Measurements from ENCODE around the gene CHAC1.

Gene CHAC1

DNA sequence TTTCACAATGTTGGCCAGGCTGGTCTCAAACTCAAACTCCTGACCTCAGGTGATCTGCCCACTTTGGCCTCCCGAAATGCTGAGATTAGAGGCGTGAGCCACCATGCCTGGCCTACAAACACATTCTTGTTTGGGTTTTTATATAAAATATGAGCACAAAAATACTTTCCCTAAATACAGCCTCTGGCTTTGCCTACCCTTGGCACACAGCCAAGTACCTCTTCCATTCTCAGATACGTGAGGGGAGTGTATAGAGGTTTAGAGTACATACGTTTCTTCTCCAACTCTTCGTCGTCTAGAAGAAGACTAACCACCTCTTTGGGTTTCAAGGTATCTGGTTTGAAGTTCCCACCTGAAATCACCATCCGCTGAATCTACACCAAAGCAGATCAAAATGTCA is 33.5 kb downstream of the CHAC1 start:
- Mint-ChIP-seq H3K27me3 (ENCODE audit: low read depth) (no peaks in the 10 kb centered on the region), H3K36me3 (ENCODE audit: low read depth) (peaks cover 57% of the 10 kb centered on the region), H3K4me3 (no peak overlapping the region), H3K4me1 (ENCODE audit: low read depth) (peaks cover 6% of the 10 kb centered on the region), H3K27ac (no peak overlapping the region), H3K9me3 (no peaks in the 10 kb centered on the region)
- no peak for DNase-seq (ENCODE audit: low spot score)

DNA sequence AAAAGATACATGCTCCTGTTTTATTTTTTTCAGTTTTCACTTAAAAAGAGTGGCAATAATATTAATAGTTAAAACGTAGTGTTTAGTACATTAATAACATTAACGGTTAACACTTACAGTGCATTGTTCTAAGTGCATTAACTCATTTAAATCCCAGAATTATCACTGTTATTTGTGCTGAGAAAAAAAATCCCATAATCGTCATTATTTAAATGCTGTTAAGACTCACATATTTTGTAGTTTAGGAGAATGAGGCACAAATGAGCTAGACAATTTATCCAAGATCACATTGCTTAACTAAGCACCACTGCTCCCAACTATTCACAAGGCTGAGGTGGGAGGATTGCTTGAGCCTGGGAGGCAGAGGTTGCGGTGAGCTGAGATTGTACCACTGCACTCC is 34.9 kb downstream of the CHAC1 start:
- no peak overlapping the region for H3K27ac Mint-ChIP-seq
- peaks cover 53% of the 10 kb centered on the region for H3K36me3 Mint-ChIP-seq (ENCODE audit: low read depth)
- H3K4me1 Mint-ChIP-seq (ENCODE audit: low read depth) = peaks cover 6% of the 10 kb centered on the region
- no peaks in the 10 kb centered on the region for H3K9me3 Mint-ChIP-seq
- H3K27me3 Mint-ChIP-seq (ENCODE audit: low read depth) = no peaks in the 10 kb centered on the region
- no peak for DNase-seq (ENCODE audit: low spot score)
- H3K4me3 Mint-ChIP-seq = no peak overlapping the region

- Mint-ChIP-seq H3K27me3 (ENCODE audit: low read depth) (no peaks in the 10 kb centered on the region), H3K9me3 (no peaks in the 10 kb centered on the region), H3K36me3 (ENCODE audit: low read depth) (peaks cover 43% of the 10 kb centered on the region), H3K4me3 (no peak overlapping the region), H3K4me1 (ENCODE audit: low read depth) (peaks cover 6% of the 10 kb centered on the region), H3K27ac (no peak overlapping the region)
- no peak for DNase-seq (ENCODE audit: low spot score)
Measured at GRCh38 chr15:40990080-40990479, 36.8 kb downstream of the CHAC1 start.

- Mint-ChIP-seq H3K4me1 (ENCODE audit: low read depth) (peaks cover 10% of the 10 kb centered on the region), H3K9me3 (no peaks in the 10 kb centered on the region), H3K4me3 (no peak overlapping the region), H3K27ac (no peak overlapping the region), H3K27me3 (ENCODE audit: low read depth) (no peaks in the 10 kb centered on the region), H3K36me3 (ENCODE audit: low read depth) (peaks cover 44% of the 10 kb centered on the region)
- DNase-seq (ENCODE audit: low spot score) = peak; percentile 14
Measured at GRCh38 chr15:40990789-40991188, 37.5 kb downstream of the CHAC1 start.

DNA sequence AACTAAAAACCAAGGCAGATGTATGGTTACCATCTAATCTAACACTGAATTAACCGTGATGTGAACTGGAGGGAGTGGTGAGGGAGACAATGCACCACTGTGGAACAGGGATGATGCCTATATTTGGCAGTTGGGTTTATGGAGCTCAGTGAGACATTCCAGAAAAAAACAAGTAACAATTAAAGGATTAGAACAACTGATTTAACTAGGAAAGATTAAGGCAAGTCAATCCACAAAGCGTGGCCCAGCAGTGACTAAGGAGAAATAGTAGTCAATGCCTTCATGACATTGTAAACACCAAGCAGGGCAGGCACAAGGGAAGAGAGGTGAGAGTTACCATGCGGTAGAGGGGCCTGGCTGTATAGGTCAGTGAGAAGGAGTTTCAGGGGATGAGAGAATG is 38.1 kb downstream of the CHAC1 start:
- no peaks in the 10 kb centered on the region for H3K9me3 Mint-ChIP-seq
- H3K4me3 Mint-ChIP-seq = no peak overlapping the region
- H3K4me1 Mint-ChIP-seq (ENCODE audit: low read depth) = peaks cover 12% of the 10 kb centered on the region
- H3K27me3 Mint-ChIP-seq (ENCODE audit: low read depth) = no peaks in the 10 kb centered on the region
- no peak overlapping the region for H3K27ac Mint-ChIP-seq
- DNase-seq (ENCODE audit: low spot score) = no peak
- H3K36me3 Mint-ChIP-seq (ENCODE audit: low read depth) = peaks cover 44% of the 10 kb centered on the region

DNA sequence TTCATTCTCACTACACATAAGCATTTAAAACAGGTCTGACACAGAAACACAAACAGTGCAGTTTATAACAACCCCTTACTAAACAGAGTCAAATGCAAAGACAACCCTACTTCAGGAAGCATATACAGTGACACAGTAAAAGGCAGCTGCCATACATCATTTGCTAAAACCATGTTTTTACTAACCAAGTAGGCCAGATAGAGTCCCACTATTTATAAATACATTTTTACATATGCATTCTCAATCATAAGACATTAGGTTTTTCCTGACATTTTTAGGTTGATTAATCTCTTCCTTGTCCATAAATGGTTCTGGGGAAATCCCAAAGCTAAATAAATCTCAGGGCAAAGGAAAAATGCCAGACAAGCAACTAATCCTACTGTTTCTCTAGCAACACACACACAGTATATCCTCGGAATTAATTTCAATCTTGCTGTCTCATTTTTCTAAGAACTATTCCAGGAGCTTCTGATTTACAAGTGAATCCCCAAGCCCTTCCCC is 39.0 kb downstream of the CHAC1 start:
- no peak overlapping the region for H3K27ac Mint-ChIP-seq
- no peaks in the 10 kb centered on the region for H3K27me3 Mint-ChIP-seq (ENCODE audit: low read depth)
- peaks cover 42% of the 10 kb centered on the region for H3K36me3 Mint-ChIP-seq (ENCODE audit: low read depth)
- H3K9me3 Mint-ChIP-seq = no peaks in the 10 kb centered on the region
- peaks cover 12% of the 10 kb centered on the region for H3K4me1 Mint-ChIP-seq (ENCODE audit: low read depth)
- H3K4me3 Mint-ChIP-seq = no peak overlapping the region
- DNase-seq (ENCODE audit: low spot score) = no peak

- peaks cover 12% of the 10 kb centered on the region for H3K4me1 Mint-ChIP-seq (ENCODE audit: low read depth)
- H3K4me3 Mint-ChIP-seq = no peak overlapping the region
- no peak overlapping the region for H3K27ac Mint-ChIP-seq
- no peaks in the 10 kb centered on the region for H3K27me3 Mint-ChIP-seq (ENCODE audit: low read depth)
- no peaks in the 10 kb centered on the region for H3K9me3 Mint-ChIP-seq
- DNase-seq (ENCODE audit: low spot score) = no peak
- peaks cover 39% of the 10 kb centered on the region for H3K36me3 Mint-ChIP-seq (ENCODE audit: low read depth)
Measured at GRCh38 chr15:40992825-40993224, 39.6 kb downstream of the CHAC1 start.

GRCh38 chr15:40995656-40996055 is 42.4 kb downstream of the CHAC1 start:
- DNase-seq (ENCODE audit: low spot score) = peak; percentile 8
- Mint-ChIP-seq H3K27ac (peak overlapping the region; percentile 13), H3K36me3 (ENCODE audit: low read depth) (peaks cover 38% of the 10 kb centered on the region)

GRCh38 chr15:40999190-40999589 is 45.9 kb downstream of the CHAC1 start:
- Mint-ChIP-seq H3K4me1 (ENCODE audit: low read depth) (peaks cover 6% of the 10 kb centered on the region), H3K9me3 (no peaks in the 10 kb centered on the region), H3K27ac (no peak overlapping the region), H3K36me3 (ENCODE audit: low read depth) (peaks cover 33% of the 10 kb centered on the region), H3K4me3 (no peak overlapping the region), H3K27me3 (ENCODE audit: low read depth) (no peaks in the 10 kb centered on the region)
- no peak for DNase-seq (ENCODE audit: low spot score)

More at GRCh38 chr15:40995656-40996055, 42.4 kb downstream of the CHAC1 start:
- Mint-ChIP-seq H3K27me3 (ENCODE audit: low read depth) (no peaks in the 10 kb centered on the region), H3K9me3 (no peaks in the 10 kb centered on the region), H3K4me3 (no peak overlapping the region), H3K4me1 (ENCODE audit: low read depth) (peaks cover 10% of the 10 kb centered on the region)

- peaks cover 39% of the 10 kb centered on the region for H3K36me3 Mint-ChIP-seq (ENCODE audit: low read depth)
- no peak overlapping the region for H3K27ac Mint-ChIP-seq
- no peak overlapping the region for H3K4me3 Mint-ChIP-seq
- no peaks in the 10 kb centered on the region for H3K27me3 Mint-ChIP-seq (ENCODE audit: low read depth)
- H3K9me3 Mint-ChIP-seq = no peaks in the 10 kb centered on the region
- no peaks in the 10 kb centered on the region for H3K4me1 Mint-ChIP-seq (ENCODE audit: low read depth)
- DNase-seq (ENCODE audit: low spot score) = no peak
Measured at GRCh38 chr15:41001524-41002214, 48.4 kb downstream of the CHAC1 start.

GRCh38 chr15:41004490-41004889 is 51.2 kb downstream of the CHAC1 start:
- no peaks in the 10 kb centered on the region for H3K27me3 Mint-ChIP-seq (ENCODE audit: low read depth)
- no peak overlapping the region for H3K4me3 Mint-ChIP-seq
- H3K27ac Mint-ChIP-seq = no peak overlapping the region
- H3K36me3 Mint-ChIP-seq (ENCODE audit: low read depth) = peaks cover 32% of the 10 kb centered on the region
- H3K4me1 Mint-ChIP-seq (ENCODE audit: low read depth) = no peaks in the 10 kb centered on the region
- DNase-seq (ENCODE audit: low spot score) = no peak
- H3K9me3 Mint-ChIP-seq = no peaks in the 10 kb centered on the region
